CD8-positive, alpha-beta memory T cell (primary cell): ENCODE results near the gene SHROOM3. TPM values are rescaled to one million over a fixed set of nuclear protein-coding genes. Genes with fewer than 3 reads are reported as not detected.
A peak's percentile ranks its signal among the peaks of the same experiment; 100 is the strongest.

Source experiments
- CTCF ChIA-PET: fragments of 350-600 bp; sonication (Branson Sonifier 250); formaldehyde crosslinking; loops from one replicate; lab custom pipeline; 2021; ENCODE audit warnings: antibody characterized with exemption; lab: Charles Lee
- POLR2A ChIA-PET: fragments of 350-600 bp; sonication (Branson Sonifier 250); formaldehyde crosslinking; loops from one replicate; lab custom pipeline; 2021; ENCODE audit warnings: antibody characterized with exemption; lab: Charles Lee
- DNase-seq, 5 donors: peaks; one replicate each; pipeline versions ENCODE4 v3.0.0 to v3.0.0-alpha.2; 2020 to 2022; ENCODE audit warnings: mixed read lengths in 1 of 5
- H3K27ac ChIP-seq: one replicate; pipeline ENCODE4 v1.7.0; 2013; ENCODE audit warnings: low read depth, mild to moderate bottlenecking, low read length, moderate library complexity
- H3K27me3 ChIP-seq: 2 replicates; pipeline ENCODE4 v1.7.0; 2013; ENCODE audit warnings: low read length, mild to moderate bottlenecking; ENCODE audit not compliant: insufficient read depth, poor library complexity, severe bottlenecking
- H3K36me3 ChIP-seq: 2 replicates; pipeline ENCODE4 v1.7.0; 2013; ENCODE audit warnings: mild to moderate bottlenecking, low read length, moderate library complexity; ENCODE audit not compliant: insufficient read depth
- H3K4me1 ChIP-seq: 2 replicates; pipeline ENCODE4 v1.7.0; 2013; ENCODE audit warnings: mild to moderate bottlenecking, low read length, moderate library complexity; ENCODE audit not compliant: insufficient read depth
- H3K4me3 ChIP-seq: 2 replicates; pipeline ENCODE4 v1.7.0; 2013; ENCODE audit warnings: mild to moderate bottlenecking, low read length
- H3K9me3 ChIP-seq: 2 replicates; pipeline ENCODE4 v1.7.0; 2013; ENCODE audit warnings: mild to moderate bottlenecking, low read length
- H3K27ac Mint-ChIP-seq, 8 donors: one replicate each; pipeline ENCODE4 v1.8.0; 2020 to 2021; ENCODE audit warnings: mixed read lengths in 8 of 8, mild to moderate bottlenecking in 6 of 8, inconsistent platforms in 3 of 8, moderate library complexity in 3 of 8
- H3K27me3 Mint-ChIP-seq, 2 donors: one replicate each; pipeline ENCODE4 v1.8.0; 2020 to 2021; ENCODE audit warnings: mixed read lengths in 2 of 2, mild to moderate bottlenecking in 1 of 2, moderate library complexity in 1 of 2
- H3K36me3 Mint-ChIP-seq, 3 donors: one replicate each; pipeline ENCODE4 v1.8.0; 2020 to 2021; ENCODE audit warnings: mixed read lengths in 3 of 3, inconsistent platforms in 1 of 3, mild to moderate bottlenecking in 1 of 3
- H3K4me1 Mint-ChIP-seq, 3 donors: one replicate each; pipeline ENCODE4 v1.8.0; 2020 to 2021; ENCODE audit warnings: mixed read lengths in 3 of 3, inconsistent platforms in 1 of 3, mild to moderate bottlenecking in 1 of 3
- H3K4me3 Mint-ChIP-seq, 7 donors: one replicate each; pipeline ENCODE4 v1.8.0; 2020 to 2021; ENCODE audit warnings: mixed read lengths in 7 of 7, mild to moderate bottlenecking in 6 of 7, moderate library complexity in 4 of 7, inconsistent platforms in 2 of 7
- H3K9me3 Mint-ChIP-seq, 5 donors: one replicate each; pipeline ENCODE4 v1.8.0; 2020 to 2022; ENCODE audit warnings: mixed read lengths in 5 of 5, mild to moderate bottlenecking in 3 of 5, moderate library complexity in 2 of 5, inconsistent platforms in 1 of 5
- polyA plus RNA-seq: library from polyadenylated mRNA; unstranded; fragments of 300-500 nt; fragmentation: Illumina TruSeq; gene quantifications from one replicate; pipeline ENCODE4 v1.2.3, GENCODE V29; 2021
- total RNA-seq, 2 experiments: library from RNA; stranded (reverse); gene quantifications; one replicate each; pipeline ENCODE4 v1.2.3, GENCODE V29; 2021

The SHROOM3 gene
- total and polyA plus RNA-seq, 3 experiments from 2014 or later = not detected

DNA sequence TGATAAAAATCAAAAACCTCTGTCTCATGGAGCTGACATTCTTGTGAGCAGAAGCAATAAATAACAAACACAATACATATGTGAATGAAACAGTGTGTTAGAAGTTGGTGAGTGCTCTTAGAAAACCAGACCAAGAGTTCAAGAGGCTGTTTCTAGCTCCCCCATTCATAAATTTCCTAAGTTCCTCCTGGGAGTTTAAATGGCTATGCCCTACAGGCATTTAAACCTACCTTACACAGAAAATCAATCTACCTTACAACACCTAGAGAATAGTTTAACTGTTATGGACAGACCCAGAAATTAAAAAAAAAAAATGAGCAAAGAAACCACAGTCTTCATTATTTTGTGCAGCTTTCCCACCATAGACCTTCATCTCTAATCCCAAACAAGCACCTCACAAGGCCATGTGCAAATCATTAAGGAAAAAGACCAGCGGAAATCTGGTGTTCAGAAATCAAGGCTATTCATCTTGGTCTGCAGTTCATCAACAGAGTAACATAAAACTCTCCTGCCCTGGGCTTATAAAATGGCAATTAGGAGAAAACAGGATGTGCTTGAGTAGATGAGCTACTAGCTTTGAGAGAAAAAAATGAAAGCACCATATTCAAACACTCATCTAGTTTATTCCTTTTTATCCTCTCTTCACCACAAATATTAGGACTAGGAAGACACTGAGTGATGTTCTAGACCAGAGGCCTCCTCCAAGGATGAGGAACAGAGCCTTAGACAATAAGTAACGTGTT, 147.2 kb downstream of the SHROOM3 start:
- Mint-ChIP-seq H3K4me3 (no peak overlapping the region), H3K9me3 (no peaks in the 10 kb centered on the region), H3K27me3 (peaks cover 26 to 53% of the 10 kb centered on the region in 2 donors)

DNA sequence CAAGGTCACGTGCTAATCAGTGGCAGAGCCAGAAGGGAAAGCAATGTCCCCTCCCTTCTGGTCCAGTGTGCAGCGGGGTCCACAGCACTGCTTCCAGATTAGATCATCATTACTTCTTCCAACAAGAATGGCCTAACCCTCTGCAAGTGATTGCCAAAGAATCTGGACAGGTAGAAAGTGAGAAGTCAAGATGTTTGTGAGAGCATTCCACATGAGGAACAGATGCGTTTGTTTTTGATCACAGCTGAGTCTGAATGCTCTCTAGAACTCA, 147.7 kb downstream of the SHROOM3 start:
- H3K27ac Mint-ChIP-seq = no peak overlapping the region
- peaks cover 5 to 12% (median 6%) of the 10 kb centered on the region in 3 donors for H3K4me1 Mint-ChIP-seq
- DNase-seq = no peak
- Histone ChIP-seq H3K27me3 (peaks cover 16% of the 10 kb centered on the region), H3K27ac (no peak overlapping the region), H3K36me3 (no peaks in the 10 kb centered on the region), H3K4me1 (no peaks in the 10 kb centered on the region), H3K4me3 (no peak overlapping the region), H3K9me3 (no peaks in the 10 kb centered on the region)
- H3K4me3 Mint-ChIP-seq = no peak overlapping the region
- ChIA-PET CTCF (no interaction called here), POLR2A (no interaction called here)
- no peaks in the 10 kb centered on the region for H3K36me3 Mint-ChIP-seq
- no peaks in the 10 kb centered on the region for H3K9me3 Mint-ChIP-seq
- peaks cover 26 to 58% of the 10 kb centered on the region in 2 donors for H3K27me3 Mint-ChIP-seq

More for the DNA sequence above, 147.2 kb downstream of the SHROOM3 start:
- no peak overlapping the region for H3K4me3 ChIP-seq
- Mint-ChIP-seq H3K27ac (no peak overlapping the region), H3K36me3 (no peaks in the 10 kb centered on the region), H3K4me1 (peaks cover 5 to 12% (median 6%) of the 10 kb centered on the region in 3 donors)
- no peak overlapping the region for H3K27ac ChIP-seq
- ChIA-PET POLR2A (no interaction called here), CTCF (no interaction called here)
- H3K4me1 ChIP-seq = no peaks in the 10 kb centered on the region
- no peak for DNase-seq
- peaks cover 16% of the 10 kb centered on the region for H3K27me3 ChIP-seq
- no peaks in the 10 kb centered on the region for H3K9me3 ChIP-seq
- H3K36me3 ChIP-seq = no peaks in the 10 kb centered on the region

DNA sequence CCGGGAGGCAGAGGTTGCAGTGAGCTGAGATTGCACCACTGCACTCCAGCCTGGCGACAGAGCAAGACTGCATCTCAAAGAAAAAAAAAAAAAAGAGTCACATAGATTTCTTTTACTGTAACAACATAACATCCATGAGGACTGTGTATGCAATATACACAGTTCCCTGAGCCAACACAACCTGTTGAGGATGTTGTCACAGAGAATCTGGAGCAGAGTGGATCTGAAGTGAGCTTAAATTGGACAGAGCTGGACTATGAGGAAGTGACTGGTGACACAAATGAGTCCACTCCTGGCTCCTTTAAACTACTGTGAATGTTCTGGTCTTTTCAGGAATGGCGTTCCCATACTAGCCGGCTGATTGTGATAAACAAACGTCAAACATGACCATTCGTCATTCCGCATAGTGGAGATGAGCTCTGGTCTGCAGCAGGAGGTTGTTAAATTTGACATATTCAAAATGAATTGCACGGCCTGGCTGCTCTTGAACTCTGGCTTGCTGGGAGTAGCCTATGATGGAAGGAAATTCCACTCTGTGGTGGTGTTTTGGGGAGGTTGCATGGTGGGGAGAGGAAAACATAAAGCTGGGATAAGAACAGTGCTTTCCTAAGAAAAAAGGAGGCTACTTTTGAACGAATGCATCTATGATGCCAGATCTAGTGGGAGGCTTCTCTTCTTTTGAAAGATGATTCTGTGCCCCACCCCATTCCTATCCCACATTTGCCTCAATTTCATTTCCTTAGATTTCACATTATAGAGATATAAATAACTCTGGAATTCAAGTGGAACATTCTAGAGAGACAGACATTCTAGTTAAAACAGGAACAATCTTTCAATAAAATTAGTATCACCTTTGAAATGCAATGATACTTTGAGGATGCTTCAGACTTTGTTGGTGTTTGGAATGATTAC, 149.5 kb downstream of the SHROOM3 start:
- no peak overlapping the region for H3K27ac ChIP-seq
- H3K4me3 ChIP-seq = no peak overlapping the region
- peaks cover 5 to 12% (median 6%) of the 10 kb centered on the region in 3 donors for H3K4me1 Mint-ChIP-seq
- peaks cover 16% of the 10 kb centered on the region for H3K27me3 ChIP-seq
- H3K27me3 Mint-ChIP-seq = peaks cover 26 to 72% of the 10 kb centered on the region in 2 donors
- ChIA-PET CTCF (no interaction called here), POLR2A (no interaction called here)
- H3K27ac Mint-ChIP-seq = no peak overlapping the region
- no peaks in the 10 kb centered on the region for H3K9me3 ChIP-seq
- no peaks in the 10 kb centered on the region for H3K4me1 ChIP-seq
- no peaks in the 10 kb centered on the region for H3K36me3 Mint-ChIP-seq
- no peaks in the 10 kb centered on the region for H3K9me3 Mint-ChIP-seq
- peak overlapping the region in 1 of 7 donors; percentile 21 for H3K4me3 Mint-ChIP-seq
- DNase-seq = no peak
- no peaks in the 10 kb centered on the region for H3K36me3 ChIP-seq

DNA sequence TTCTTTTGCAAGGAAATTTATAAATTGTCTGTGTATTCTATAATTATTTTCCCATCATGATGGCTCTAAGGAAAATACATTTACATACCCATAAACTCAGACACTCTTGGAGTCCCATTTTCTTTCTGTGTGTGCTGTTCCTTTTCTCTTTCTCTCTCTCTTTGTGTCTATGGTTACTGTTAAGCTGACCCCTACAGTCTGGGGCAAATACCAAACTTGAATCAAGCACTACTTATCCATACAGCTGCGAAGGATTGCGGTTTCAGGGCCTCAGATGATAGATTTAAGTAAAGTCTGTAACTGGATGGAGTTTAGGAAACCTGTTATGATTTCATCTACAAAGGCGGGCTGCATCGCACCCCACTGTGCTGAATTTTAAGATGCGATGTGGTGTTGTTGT, 150.2 kb downstream of the SHROOM3 start:
- Mint-ChIP-seq H3K36me3 (no peaks in the 10 kb centered on the region), H3K4me1 (peaks cover 5 to 12% (median 6%) of the 10 kb centered on the region in 3 donors), H3K9me3 (no peaks in the 10 kb centered on the region), H3K4me3 (no peak overlapping the region), H3K27me3 (peaks cover 26 to 72% of the 10 kb centered on the region in 2 donors), H3K27ac (peak overlapping the region in 1 of 8 donors; percentile 89)
- POLR2A ChIA-PET = no interaction called here
- H3K9me3 ChIP-seq = no peaks in the 10 kb centered on the region
- DNase-seq = no peak
- H3K4me1 ChIP-seq = no peaks in the 10 kb centered on the region
- no peak overlapping the region for H3K27ac ChIP-seq
- no peak overlapping the region for H3K4me3 ChIP-seq
- H3K36me3 ChIP-seq = no peaks in the 10 kb centered on the region
- peaks cover 16% of the 10 kb centered on the region for H3K27me3 ChIP-seq
- CTCF ChIA-PET = no interaction called here

DNA sequence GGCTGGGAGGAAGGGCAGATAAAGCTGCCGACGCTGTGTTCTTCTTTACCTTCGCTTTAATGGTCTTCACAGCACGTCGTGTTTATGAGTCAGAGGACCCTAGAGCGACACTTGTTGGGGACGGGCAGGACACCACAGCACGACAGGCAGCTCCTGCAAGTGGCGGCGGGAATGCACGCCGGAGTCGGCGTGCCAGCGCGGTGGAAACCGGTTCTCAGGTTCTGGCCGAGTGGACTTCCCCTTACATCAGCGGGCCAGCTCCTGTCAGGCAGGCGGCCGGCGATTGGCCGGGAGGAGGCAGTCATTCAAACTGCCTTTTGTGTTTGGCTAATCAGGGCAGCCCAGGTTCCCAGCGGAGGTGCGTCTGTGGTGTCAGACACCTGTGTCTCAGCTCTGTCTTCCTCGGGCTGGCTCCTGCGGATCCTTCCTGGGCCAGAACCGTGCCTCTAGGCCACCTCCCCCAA, 150.9 kb downstream of the SHROOM3 start:
- peaks cover 16% of the 10 kb centered on the region for H3K27me3 ChIP-seq
- peak overlapping the region in 6 of 7 donors; percentile 6 to 68 (median 36) for H3K4me3 Mint-ChIP-seq
- DNase-seq = peak in 2 of 5 donors; percentile 1 to 4

DNA sequence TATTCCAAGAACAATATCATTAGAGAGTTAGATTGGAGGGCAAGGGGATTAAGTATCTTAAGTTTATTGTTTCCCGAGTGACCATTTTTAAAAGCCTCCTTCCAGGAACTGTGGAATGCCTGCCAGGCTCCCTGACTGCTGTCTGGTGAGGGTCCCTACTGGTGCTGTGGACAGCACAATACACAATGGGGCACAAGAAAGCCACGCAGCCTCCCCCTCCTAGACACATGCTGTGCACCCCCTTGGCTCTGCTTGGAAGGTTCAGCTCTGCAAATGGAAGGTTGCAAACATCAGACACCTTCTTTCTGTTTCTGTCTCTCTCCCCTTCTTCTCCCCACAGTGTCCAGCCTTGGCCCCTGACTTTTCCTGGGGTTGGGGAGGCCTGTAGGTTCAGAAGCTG, 153.2 kb downstream of the SHROOM3 start:
- no peak overlapping the region for H3K27ac Mint-ChIP-seq
- peaks cover 0 to 4% (median 0%) of the 10 kb centered on the region in 5 donors for H3K9me3 Mint-ChIP-seq
- CTCF ChIA-PET = no interaction called here
- peaks cover 12% of the 10 kb centered on the region for H3K27me3 ChIP-seq
- H3K4me1 Mint-ChIP-seq = peaks cover 5 to 12% (median 6%) of the 10 kb centered on the region in 3 donors
- no peaks in the 10 kb centered on the region for H3K36me3 ChIP-seq
- H3K27me3 Mint-ChIP-seq = peaks cover 19 to 79% of the 10 kb centered on the region in 2 donors
- POLR2A ChIA-PET = no interaction called here
- H3K27ac ChIP-seq = no peak overlapping the region
- H3K9me3 ChIP-seq = no peaks in the 10 kb centered on the region
- H3K36me3 Mint-ChIP-seq = no peaks in the 10 kb centered on the region
- no peak for DNase-seq
- H3K4me3 Mint-ChIP-seq = no peak overlapping the region
- no peak overlapping the region for H3K4me3 ChIP-seq
- no peaks in the 10 kb centered on the region for H3K4me1 ChIP-seq

More for the DNA sequence above, 150.9 kb downstream of the SHROOM3 start:
- H3K9me3 ChIP-seq = no peaks in the 10 kb centered on the region
- peaks cover 0 to 4% (median 0%) of the 10 kb centered on the region in 5 donors for H3K9me3 Mint-ChIP-seq
- H3K36me3 Mint-ChIP-seq = no peaks in the 10 kb centered on the region
- POLR2A ChIA-PET = no interaction called here
- peaks cover 26 to 76% of the 10 kb centered on the region in 2 donors for H3K27me3 Mint-ChIP-seq
- H3K4me1 ChIP-seq = no peaks in the 10 kb centered on the region
- no peaks in the 10 kb centered on the region for H3K36me3 ChIP-seq
- no peak overlapping the region for H3K27ac Mint-ChIP-seq
- H3K27ac ChIP-seq = no peak overlapping the region
- CTCF ChIA-PET = no interaction called here
- peaks cover 5 to 12% (median 6%) of the 10 kb centered on the region in 3 donors for H3K4me1 Mint-ChIP-seq
- no peak overlapping the region for H3K4me3 ChIP-seq

DNA sequence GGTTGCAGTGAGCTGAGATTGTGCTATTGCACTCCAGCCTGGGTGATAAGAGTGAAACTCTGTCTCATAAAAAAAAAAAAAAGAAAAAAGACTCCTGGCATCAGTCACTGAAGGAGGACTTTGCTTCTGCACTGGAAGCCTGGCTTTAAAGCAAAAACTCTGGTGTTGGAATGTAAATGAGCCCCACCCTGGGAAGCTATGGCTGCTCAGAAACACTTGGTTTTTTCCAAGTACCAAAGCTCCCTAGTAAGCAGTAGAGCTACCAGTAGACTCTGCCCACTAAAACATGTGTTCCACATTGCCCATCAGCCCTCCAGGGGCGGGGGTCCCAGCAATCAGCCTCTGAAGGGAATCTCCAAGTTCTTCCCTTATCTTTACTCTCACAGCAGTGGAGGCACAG, 154.4 kb downstream of the SHROOM3 start:
- Mint-ChIP-seq H3K4me3 (no peak overlapping the region), H3K36me3 (no peaks in the 10 kb centered on the region), H3K27ac (no peak overlapping the region), H3K9me3 (peaks cover 0 to 4% (median 0%) of the 10 kb centered on the region in 5 donors), H3K4me1 (peaks cover 5 to 12% (median 6%) of the 10 kb centered on the region in 3 donors), H3K27me3 (peaks cover 14 to 78% of the 10 kb centered on the region in 2 donors)
- Histone ChIP-seq H3K4me1 (no peaks in the 10 kb centered on the region), H3K27ac (no peak overlapping the region), H3K4me3 (no peak overlapping the region), H3K9me3 (no peaks in the 10 kb centered on the region), H3K27me3 (peaks cover 12% of the 10 kb centered on the region), H3K36me3 (no peaks in the 10 kb centered on the region)
- CTCF ChIA-PET = no interaction called here
- DNase-seq = no peak
- POLR2A ChIA-PET = no interaction called here
